HepG2 (cell line): ENCODE measurements around the gene PRRT2. TPM values are rescaled to one million over a fixed set of nuclear protein-coding genes. Genes with fewer than 3 reads are reported as not detected.
A peak's percentile ranks its signal among the peaks of the same experiment; 100 is the strongest.

Source experiments
- ASH2L ChIP-seq: fragments of 300-600, 200-600 bp; sonication (generic); IDR thresholded peaks from 2 replicates; pipeline ENCODE4 v1.7.0; 2017; ENCODE audit warnings: low read depth, mild to moderate bottlenecking, moderate library complexity, mixed read lengths, low read length; ENCODE audit not compliant: insufficient read length
- KDM1A ChIP-seq: IDR thresholded peaks from 2 replicates; pipeline ENCODE4 v1.6.1; 2016; ENCODE audit warnings: missing compliant biosample characterization
- KLF15 ChIP-seq: sonication (generic); formaldehyde crosslinking; IDR thresholded peaks from 2 replicates; pipeline ENCODE4 v1.8.1; 2023; ENCODE audit warnings: borderline replicate concordance, mild to moderate bottlenecking, inconsistent platforms, missing genetic modification reagents, mixed read lengths
- KMT2A ChIP-seq: sonication (generic); formaldehyde crosslinking; IDR thresholded peaks from 2 replicates; pipeline ENCODE4 v1.4.0; 2020; ENCODE audit warnings: missing genetic modification reagents
- MAFG ChIP-seq: sonication (generic); formaldehyde crosslinking; IDR thresholded peaks from 2 replicates; pipeline ENCODE4 v1.5.1; 2020; ENCODE audit warnings: mild to moderate bottlenecking, missing genetic modification reagents
- ONECUT2 ChIP-seq: sonication (generic); formaldehyde crosslinking; IDR thresholded peaks from 2 replicates; pipeline ENCODE4 v1.4.0; 2020; ENCODE audit warnings: missing genetic modification reagents
- PCBP1 ChIP-seq: fragments of 200-400 bp; formaldehyde crosslinking; IDR thresholded peaks from 2 replicates; pipeline ENCODE4 v1.6.1; 2017; ENCODE audit warnings: mild to moderate bottlenecking, low read depth, low read length, borderline replicate concordance
- PCBP2 ChIP-seq: fragments of 200-400 bp; formaldehyde crosslinking; optimal IDR thresholded peaks from 2 replicates; pipeline ENCODE3; 2018; ENCODE audit warnings: low read length, low read depth; ENCODE audit not compliant: poor library complexity, severe bottlenecking
- POLR2AphosphoS5 ChIP-seq: IDR thresholded peaks from 2 replicates; pipeline ENCODE4 v1.6.1; 2012; ENCODE audit warnings: low read depth, low read length
- PPARG ChIP-seq: conservative IDR thresholded peaks from 2 replicates; pipeline ENCODE4 v1.6.1; 2016; ENCODE audit warnings: missing biosample characterization, missing genetic modification reagents
- RAD21 ChIP-seq: fragments of 450-650 bp; formaldehyde crosslinking; IDR thresholded peaks from 2 replicates; pipeline ENCODE4 v1.5.0; 2020; ENCODE audit warnings: mild to moderate bottlenecking
- RBFOX2 ChIP-seq: fragments of 200-400 bp; formaldehyde crosslinking; IDR thresholded peaks from 2 replicates; pipeline ENCODE4 v1.6.1; 2017; ENCODE audit warnings: low read depth, mild to moderate bottlenecking, low read length
- SMYD3 ChIP-seq: sonication (generic); formaldehyde crosslinking; IDR thresholded peaks from 2 replicates; pipeline ENCODE4 v1.8.1; 2023; ENCODE audit warnings: mild to moderate bottlenecking, missing genetic modification reagents
- TGIF2 ChIP-seq: IDR thresholded peaks from 2 replicates; pipeline ENCODE4 v1.6.1; 2016; ENCODE audit warnings: control low read depth, missing compliant biosample characterization
- U2AF2 ChIP-seq: fragments of 200-400 bp; formaldehyde crosslinking; IDR thresholded peaks from 2 replicates; pipeline ENCODE4 v1.6.1; 2017; ENCODE audit warnings: low read depth, mild to moderate bottlenecking, low read length
- ZNF136 ChIP-seq: sonication (generic); formaldehyde crosslinking; IDR thresholded peaks from 2 replicates; pipeline ENCODE4 v1.8.1; 2022; ENCODE audit warnings: low read depth, mild to moderate bottlenecking, moderate library complexity, missing genetic modification reagents
- ZNF44 ChIP-seq: sonication (generic); formaldehyde crosslinking; IDR thresholded peaks from 2 replicates; pipeline ENCODE4 v1.5.1; 2020; ENCODE audit warnings: mild to moderate bottlenecking, missing genetic modification reagents
- ZNF543 ChIP-seq: sonication (generic); formaldehyde crosslinking; IDR thresholded peaks from 2 replicates; pipeline ENCODE4 v1.4.0; 2020; ENCODE audit warnings: mild to moderate bottlenecking, missing genetic modification reagents
- ZNF605 ChIP-seq: sonication (generic); formaldehyde crosslinking; IDR thresholded peaks from 2 replicates; pipeline ENCODE4 v1.8.0; 2022; ENCODE audit warnings: mild to moderate bottlenecking, missing genetic modification reagents
- ZNF709 ChIP-seq: sonication (generic); formaldehyde crosslinking; IDR thresholded peaks from 2 replicates; pipeline ENCODE4 v1.5.0; 2020; ENCODE audit warnings: mild to moderate bottlenecking, missing genetic modification reagents
- ZNF83 ChIP-seq: sonication (generic); formaldehyde crosslinking; IDR thresholded peaks from 2 replicates; pipeline ENCODE4 v1.4.0; 2020; ENCODE audit warnings: missing genetic modification reagents, mild to moderate bottlenecking, borderline replicate concordance
- polyA plus RNA-seq, 8 experiments: library from polyadenylated mRNA; depleted of rRNA in 3 of 8; stranded (reverse) in 7 of 8; unstranded in 1 of 8; fragments of >200 nt; fragmentation: Illumina TruSeq in 4 of 8; extraction: Trizol in 4 of 8; gene quantifications; 2 replicates each; pipeline versions ENCODE4 v1.2.1 to v1.2.3, GENCODE V29; 2011 to 2016; ENCODE audit warnings: low read depth in 4 of 8, missing spikeins in 1 of 8, mixed read lengths in 1 of 8; ENCODE audit not compliant: insufficient read depth in 1 of 8
- total RNA-seq, 5 experiments: library from RNA; depleted of rRNA; stranded (reverse); fragments of >200 nt; fragmentation: Illumina TruSeq; extraction: Trizol; gene quantifications; 2 replicates each; pipeline ENCODE4 v1.2.3, GENCODE V29; 2016; ENCODE audit warnings: low read depth in 1 of 5
- TF ChIP-seq, protein P1 (sequence below): sonication (generic); formaldehyde crosslinking; conservative IDR thresholded peaks from 2 replicates; pipeline ENCODE4 v1.8.0; 2022; ENCODE audit warnings: low read depth, missing genetic modification reagents
- TF ChIP-seq, protein P2 (sequence below), 2 experiments: sonication (generic) in 1 of 2; formaldehyde crosslinking in 1 of 2; IDR thresholded peaks; 2 replicates each; pipeline versions ENCODE4 v1.4.0 to v1.6.1; 2018 to 2020; ENCODE audit warnings: missing genetic modification reagents in 2 of 2, borderline replicate concordance in 1 of 2, low read depth in 1 of 2, mild to moderate bottlenecking in 1 of 2, missing biosample characterization in 1 of 2
- TF ChIP-seq, protein P3 (sequence below): sonication (generic); formaldehyde crosslinking; IDR thresholded peaks from 2 replicates; pipeline ENCODE4 v1.5.0; 2020; ENCODE audit warnings: missing genetic modification reagents, mild to moderate bottlenecking, borderline replicate concordance
- TF ChIP-seq, protein P4 (sequence below): sonication (generic); formaldehyde crosslinking; IDR thresholded peaks from 2 replicates; pipeline ENCODE4 v1.8.0; 2022; ENCODE audit warnings: mild to moderate bottlenecking, missing genetic modification reagents; ENCODE audit not compliant: insufficient replicate concordance

PRRT2 gene
- total and polyA plus RNA-seq, 2 of the 13 experiments (the other 11 are each of a cell fraction or from before 2014, with no cell fraction given) = 0.51 to 1.1 TPM

- peak; percentile 63 for TF ChIP-seq PCBP1
- 0 out of 2 replicates have a peak, but pooled peaks have one; percentile 20 for TF ChIP-seq U2AF2
- peak; percentile 41; the same call in 1 of the 2 replicates for TF ChIP-seq POLR2AphosphoS5
- TF ChIP-seq ZNF709 = peak; percentile 63
- TF ChIP-seq ZNF543 = peak; percentile 14; the same call in 1 of the 2 replicates
- TF ChIP-seq, protein P1, sequence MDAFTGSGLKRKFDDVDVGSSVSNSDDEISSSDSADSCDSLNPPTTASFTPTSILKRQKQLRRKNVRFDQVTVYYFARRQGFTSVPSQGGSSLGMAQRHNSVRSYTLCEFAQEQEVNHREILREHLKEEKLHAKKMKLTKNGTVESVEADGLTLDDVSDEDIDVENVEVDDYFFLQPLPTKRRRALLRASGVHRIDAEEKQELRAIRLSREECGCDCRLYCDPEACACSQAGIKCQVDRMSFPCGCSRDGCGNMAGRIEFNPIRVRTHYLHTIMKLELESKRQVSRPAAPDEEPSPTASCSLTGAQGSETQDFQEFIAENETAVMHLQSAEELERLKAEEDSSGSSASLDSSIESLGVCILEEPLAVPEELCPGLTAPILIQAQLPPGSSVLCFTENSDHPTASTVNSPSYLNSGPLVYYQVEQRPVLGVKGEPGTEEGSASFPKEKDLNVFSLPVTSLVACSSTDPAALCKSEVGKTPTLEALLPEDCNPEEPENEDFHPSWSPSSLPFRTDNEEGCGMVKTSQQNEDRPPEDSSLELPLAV (CRISPR knock-in tag) = no peak
- TF ChIP-seq ZNF83 = peak; percentile 66; the same call in 1 of the 2 replicates
- TF ChIP-seq KMT2A = no peak
- TF ChIP-seq, protein P2, sequence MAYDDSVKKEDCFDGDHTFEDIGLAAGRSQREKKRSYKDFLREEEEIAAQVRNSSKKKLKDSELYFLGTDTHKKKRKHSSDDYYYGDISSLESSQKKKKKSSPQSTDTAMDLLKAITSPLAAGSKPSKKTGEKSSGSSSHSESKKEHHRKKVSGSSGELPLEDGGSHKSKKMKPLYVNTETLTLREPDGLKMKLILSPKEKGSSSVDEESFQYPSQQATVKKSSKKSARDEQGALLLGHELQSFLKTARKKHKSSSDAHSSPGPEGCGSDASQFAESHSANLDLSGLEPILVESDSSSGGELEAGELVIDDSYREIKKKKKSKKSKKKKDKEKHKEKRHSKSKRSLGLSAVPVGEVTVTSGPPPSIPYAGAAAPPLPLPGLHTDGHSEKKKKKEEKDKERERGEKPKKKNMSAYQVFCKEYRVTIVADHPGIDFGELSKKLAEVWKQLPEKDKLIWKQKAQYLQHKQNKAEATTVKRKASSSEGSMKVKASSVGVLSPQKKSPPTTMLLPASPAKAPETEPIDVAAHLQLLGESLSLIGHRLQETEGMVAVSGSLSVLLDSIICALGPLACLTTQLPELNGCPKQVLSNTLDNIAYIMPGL (CRISPR knock-in tag; IDR thresholded peaks at IDR 0.05; ENCODE audit: borderline replicate concordance in 1 of 2, low read depth in 1 of 2) = peak in 1 of 2 experiments; percentile 19; a peak in 1 of 4 replicates
- TF ChIP-seq ZNF605 (CRISPR knock-in tag) = peak; percentile 58
- TF ChIP-seq ASH2L = peak; percentile 10
- TF ChIP-seq TGIF2 = peak; percentile 78
- TF ChIP-seq RBFOX2 = 0 out of 2 replicates have a peak, but pooled peaks have one; percentile 6
- TF ChIP-seq PPARG (CRISPR knock-in tag) = no peak
- no peak; the same call in 1 of the 2 replicates for TF ChIP-seq KLF15
- TF ChIP-seq, protein P3, sequence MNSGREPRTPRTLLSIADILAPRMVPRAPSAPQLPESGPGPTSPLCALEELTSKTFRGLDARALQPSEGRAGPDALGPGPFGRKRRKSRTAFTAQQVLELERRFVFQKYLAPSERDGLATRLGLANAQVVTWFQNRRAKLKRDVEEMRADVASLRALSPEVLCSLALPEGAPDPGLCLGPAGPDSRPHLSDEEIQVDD = 0 out of 2 replicates have a peak, but pooled peaks have one; percentile 54
- no peak for TF ChIP-seq MAFG (CRISPR knock-in tag)
- TF ChIP-seq ZNF44 (CRISPR knock-in tag) = 0 out of 2 replicates have a peak, but pooled peaks have one; percentile 17
- no peak for TF ChIP-seq RAD21 (CRISPR knock-in tag)
- TF ChIP-seq, protein P4, sequence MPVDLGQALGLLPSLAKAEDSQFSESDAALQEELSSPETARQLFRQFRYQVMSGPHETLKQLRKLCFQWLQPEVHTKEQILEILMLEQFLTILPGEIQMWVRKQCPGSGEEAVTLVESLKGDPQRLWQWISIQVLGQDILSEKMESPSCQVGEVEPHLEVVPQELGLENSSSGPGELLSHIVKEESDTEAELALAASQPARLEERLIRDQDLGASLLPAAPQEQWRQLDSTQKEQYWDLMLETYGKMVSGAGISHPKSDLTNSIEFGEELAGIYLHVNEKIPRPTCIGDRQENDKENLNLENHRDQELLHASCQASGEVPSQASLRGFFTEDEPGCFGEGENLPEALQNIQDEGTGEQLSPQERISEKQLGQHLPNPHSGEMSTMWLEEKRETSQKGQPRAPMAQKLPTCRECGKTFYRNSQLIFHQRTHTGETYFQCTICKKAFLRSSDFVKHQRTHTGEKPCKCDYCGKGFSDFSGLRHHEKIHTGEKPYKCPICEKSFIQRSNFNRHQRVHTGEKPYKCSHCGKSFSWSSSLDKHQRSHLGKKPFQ (CRISPR knock-in tag) = no peak
- TF ChIP-seq ZNF136 (CRISPR knock-in tag) = 0 out of 2 replicates have a peak, but pooled peaks have one; percentile 6
- no peak for TF ChIP-seq ONECUT2 (CRISPR knock-in tag)
- TF ChIP-seq KDM1A (CRISPR knock-in tag) = no peak
- no peak for TF ChIP-seq PCBP2
- no peak for TF ChIP-seq SMYD3
Measured at GRCh38 chr16:29816694-29817441, 4.9 kb downstream of the PRRT2 start (continued).
